HG03175 (cell line): ENCODE data around the gene SAYSD1.

Experiments used
- ATAC-seq: cut with Tn5 transposase; IDR thresholded peaks from one replicate; pipeline ENCODE4 v1.9.1; 2021; ENCODE audit warnings: mild to moderate bottlenecking, moderate library complexity; ENCODE audit not compliant: unreplicated experiment

The SAYSD1 gene

GRCh38 chr6:39079197-39080125, 35.5 kb downstream of the SAYSD1 start:
- ATAC-seq = no peak

GRCh38 chr6:39078695-39079094, 36.3 kb downstream of the SAYSD1 start:
- no peak for ATAC-seq

DNA sequence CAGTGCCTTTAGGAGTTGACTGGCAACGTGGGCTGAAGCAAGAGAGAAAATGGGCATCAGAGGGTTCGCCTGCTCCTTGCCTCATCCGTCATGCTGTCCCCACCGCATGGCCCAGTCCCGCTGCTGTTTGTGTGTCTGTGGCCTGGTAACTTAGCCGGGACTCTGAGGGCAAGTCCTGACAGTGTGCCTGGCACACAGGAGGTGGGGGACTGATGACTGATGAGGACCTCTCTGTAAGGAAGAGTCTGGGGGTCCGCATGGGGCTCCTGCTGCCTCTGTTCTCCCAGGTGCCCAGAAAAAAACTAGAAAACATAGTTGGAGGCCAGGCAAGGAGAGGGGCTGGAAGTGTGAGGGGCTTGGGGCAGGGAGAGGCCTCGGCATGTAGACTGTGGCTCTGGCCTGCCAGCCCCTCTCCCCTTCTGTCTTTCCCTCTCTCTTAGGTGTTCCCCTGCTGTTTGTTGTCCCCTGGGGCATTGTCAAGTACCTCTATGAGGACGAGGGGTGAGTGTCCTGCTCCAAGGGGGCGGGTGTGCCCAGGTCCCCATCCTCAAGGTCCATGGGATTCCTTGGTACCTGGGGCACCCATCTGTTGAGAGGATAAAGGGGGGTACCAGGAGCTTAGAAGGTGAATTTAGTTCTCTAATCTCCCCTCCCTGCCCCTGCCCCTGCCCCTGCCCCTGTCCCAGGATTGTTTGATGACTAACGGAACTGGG, 36.9 kb downstream of the SAYSD1 start:
- ATAC-seq = no peak

GRCh38 chr6:39076623-39077535, 38.1 kb downstream of the SAYSD1 start:
- no peak for ATAC-seq

GRCh38 chr6:39075807-39076622, 39.0 kb downstream of the SAYSD1 start:
- no peak for ATAC-seq

GRCh38 chr6:39075010-39075686, 39.8 kb downstream of the SAYSD1 start:
- ATAC-seq = no peak

GRCh38 chr6:39074486-39074885, 40.5 kb downstream of the SAYSD1 start:
- ATAC-seq = no peak

- no peak for ATAC-seq
Observed at GRCh38 chr6:39073471-39074355, 41.3 kb downstream of the SAYSD1 start.

- no peak for ATAC-seq
Observed at GRCh38 chr6:39072830-39073229, 42.2 kb downstream of the SAYSD1 start.

DNA sequence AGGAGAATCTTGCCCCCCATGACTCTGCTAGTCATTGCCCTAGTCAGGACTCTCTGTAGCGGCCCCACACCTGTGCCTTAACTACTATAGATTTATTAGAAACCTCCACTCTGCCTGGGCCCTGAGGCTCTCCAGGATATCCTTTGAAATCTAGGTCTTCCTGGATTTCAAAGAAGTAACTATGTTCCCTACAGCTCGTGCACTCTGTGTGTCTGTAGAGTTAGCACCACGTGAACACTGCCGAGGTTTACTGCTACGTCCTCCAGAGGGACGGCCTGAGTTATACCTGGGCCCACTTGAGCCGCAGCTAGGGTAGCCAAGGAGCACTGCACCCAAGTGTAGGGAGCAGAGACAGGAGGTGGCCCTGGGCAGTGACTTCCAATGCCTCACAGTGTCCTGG, 46.6 kb downstream of the SAYSD1 start:
- no peak for ATAC-seq

DNA sequence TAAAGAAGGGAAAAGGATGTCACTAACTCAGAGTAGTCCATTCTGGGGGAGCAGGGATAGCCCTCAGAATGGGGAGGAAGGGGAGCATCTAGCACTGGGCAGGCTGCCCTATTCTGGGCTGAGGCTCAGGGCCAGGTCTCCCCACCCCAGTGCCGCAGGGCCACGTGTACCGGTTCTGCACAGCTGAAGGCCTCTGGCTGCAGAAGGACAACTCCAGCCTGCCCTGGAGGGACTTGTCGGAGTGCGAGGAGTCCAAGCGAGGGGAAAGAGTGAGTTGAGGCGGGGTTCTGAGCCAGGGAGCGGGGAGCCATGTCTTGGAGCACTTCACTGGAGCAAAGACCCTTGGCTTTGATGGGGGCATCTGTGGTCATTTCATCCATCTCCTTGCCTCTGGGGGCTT, 49.4 kb downstream of the SAYSD1 start:
- no peak for ATAC-seq

GRCh38 chr6:39063526-39063925, 51.5 kb downstream of the SAYSD1 start:
- no peak for ATAC-seq

DNA sequence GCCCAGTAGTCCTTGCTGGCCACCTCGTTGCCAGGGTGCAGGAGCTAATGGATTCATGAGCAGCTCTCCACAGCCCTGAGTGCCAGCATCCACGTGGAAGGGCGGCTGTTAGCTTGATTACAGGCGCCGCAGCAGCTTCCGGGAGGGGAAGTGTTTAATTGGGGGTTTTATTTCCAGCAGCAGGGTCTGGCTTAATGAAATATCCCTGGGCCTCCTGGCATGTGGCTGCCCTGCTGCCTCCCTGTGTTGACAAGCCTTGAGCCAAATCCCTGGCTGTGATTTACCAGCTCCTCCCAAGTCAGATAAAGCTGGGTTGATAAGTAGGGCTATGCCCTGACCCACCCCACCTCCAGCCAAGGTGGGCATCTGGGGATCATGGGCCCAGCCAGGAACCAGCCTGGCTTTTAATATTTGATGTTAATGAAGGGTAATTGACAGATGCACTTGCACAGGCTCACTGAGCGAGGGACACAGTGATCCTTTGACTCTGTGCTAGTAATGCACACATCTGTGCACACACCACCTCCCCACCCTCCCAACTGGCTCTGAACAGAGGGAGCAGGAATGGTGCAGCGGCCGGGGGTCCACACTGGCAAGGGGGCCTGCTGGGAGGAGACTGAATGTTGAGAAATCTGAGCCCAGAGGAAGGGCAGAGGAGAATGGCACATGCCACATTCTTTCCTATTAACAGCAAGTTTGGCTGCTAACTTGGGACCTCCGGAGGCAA, 52.8 kb downstream of the SAYSD1 start:
- ATAC-seq = no peak

DNA sequence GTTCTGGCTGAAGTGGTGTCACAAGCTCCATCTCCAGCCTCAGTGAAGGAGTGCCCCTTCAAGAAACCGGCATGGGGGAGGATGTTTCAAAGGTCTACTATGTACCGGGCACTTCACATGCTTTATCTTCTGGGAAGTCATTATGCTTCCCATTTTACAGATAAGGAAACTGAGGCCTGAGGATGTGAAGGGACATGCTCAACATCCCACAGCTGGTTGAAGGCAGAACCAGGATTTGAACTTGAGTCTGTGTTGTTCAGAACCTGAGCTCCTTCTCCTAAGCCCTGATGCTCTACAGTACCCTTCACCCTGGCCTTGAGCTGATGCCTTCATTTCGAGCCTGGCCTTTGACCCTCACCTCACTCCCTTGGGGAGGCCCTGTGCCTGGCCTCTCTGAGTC, 53.4 kb downstream of the SAYSD1 start:
- ATAC-seq = no peak

DNA sequence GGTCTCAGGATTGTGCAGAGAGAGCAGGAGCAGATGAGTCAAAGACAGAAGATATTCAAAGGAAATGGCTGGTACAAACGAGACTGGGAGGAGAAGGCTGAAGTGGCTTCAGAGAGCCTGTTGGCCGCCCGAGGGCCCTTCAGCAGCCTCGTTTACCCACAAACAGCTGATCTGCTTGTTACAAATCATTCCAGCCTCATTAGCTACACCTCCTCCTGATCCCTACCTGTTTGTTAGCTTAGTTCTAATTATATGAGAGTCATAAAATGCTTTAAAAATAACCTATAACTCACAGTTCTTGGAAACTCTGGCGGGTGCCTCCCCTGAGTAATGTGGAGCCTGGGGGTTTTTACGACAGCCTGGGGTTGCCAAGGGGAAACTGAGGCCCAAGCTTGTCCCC, 53.8 kb downstream of the SAYSD1 start:
- ATAC-seq = no peak

DNA sequence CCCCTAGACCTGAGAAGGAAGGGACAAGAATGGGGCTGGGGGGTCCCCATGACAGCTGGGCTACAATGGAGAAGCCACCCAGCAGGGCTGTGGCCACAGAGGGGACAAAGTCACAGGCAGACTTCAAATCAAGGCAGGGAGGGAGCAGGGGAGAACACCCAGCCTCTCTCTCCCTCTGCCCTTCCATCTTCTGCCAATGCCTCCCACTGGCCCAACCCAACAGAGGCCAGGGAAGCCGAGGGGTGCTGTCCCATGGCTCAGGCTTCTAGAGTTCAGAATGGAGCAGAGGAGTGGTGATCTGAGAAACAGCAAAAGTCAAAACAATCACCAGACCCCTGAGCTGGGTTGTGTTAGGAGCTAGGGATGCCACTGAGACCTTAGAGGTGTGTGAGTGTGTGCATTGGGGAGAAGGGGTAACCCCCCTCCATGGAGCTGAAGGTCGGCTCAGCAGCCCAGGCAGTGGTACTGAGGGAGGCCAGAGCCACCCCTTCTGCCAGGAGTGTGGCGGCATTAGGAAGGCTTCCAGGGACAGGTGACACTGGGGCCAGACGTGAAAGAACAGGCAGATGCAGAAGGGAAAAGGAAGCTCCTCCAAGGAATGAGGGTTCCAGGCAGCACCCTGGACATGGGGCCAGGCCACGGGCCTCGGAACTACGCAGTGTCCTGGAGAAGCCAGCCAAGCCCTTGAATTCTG, 54.4 kb downstream of the SAYSD1 start:
- no peak for ATAC-seq

- no peak for ATAC-seq
Observed at GRCh38 chr6:39059496-39060310, 55.3 kb downstream of the SAYSD1 start.
